Fibroblast of villous mesenchyme (primary cell): ENCODE measurements around the gene ZNF571. TPM values are rescaled to one million over a fixed set of nuclear protein-coding genes. Genes with fewer than 3 reads are reported as not detected.

ENCODE experiments used
- DNase-seq: peaks from one replicate; pipeline ENCODE4 v3.0.0-alpha.2; 2010; ENCODE audit warnings: low read depth
- H3K4me3 ChIP-seq: 2 replicates; pipeline ENCODE4 v1.5.1; 2011; ENCODE audit warnings: low read depth, mild to moderate bottlenecking, low read length
- total RNA-seq: library from RNA; depleted of rRNA; stranded (reverse); fragments of >200 nt; gene quantifications from 2 replicates; pipeline ENCODE4 v1.2.3, GENCODE V29; 2012
- TF ChIP-seq, protein P1 (sequence below): IDR thresholded peaks from 2 replicates; pipeline ENCODE4 v1.5.1; 2012; ENCODE audit warnings: low read depth, mild to moderate bottlenecking, low read length; ENCODE audit not compliant: insufficient read depth

The ZNF571 gene
- total RNA-seq, result 1.6 and 2.6 TPM in 2 replicates

DNA sequence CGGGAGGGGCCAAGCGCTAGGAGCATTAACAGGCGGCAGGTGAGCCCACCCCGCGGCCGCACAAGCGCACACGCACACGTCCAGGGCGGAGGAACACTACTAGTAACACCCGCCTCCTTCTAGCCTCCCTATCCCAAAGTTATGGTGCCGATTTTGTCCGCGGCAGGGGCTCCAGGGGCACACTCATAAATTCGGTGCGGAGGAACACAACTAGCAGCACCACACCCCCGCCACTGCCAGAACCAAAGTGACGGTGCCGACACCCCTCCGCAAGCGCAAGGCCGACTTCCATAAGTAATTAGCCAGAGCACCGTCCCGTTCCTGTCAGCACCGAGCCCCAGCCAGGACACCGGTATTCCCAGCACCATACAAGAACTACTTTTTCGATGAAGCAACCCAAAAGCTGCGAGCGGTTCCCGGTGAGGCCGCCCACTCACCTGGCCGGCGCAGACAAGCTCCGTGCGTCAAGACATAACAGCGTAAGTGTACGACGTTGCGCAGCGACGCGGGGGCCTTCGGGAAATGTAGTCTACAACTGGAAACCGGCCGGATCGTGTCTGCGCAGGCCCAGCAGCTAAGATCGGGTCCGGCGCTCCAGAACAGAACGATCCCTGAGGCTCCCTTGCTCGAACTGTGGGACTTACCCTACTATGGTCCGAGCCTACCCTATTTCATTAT lies at the start of gene ZNF571, which contains the start of gene ZNF540:
TSS of gene ZNF571 (minus strand) at position 489 of the 678 bp plus-strand sequence. CDS start 8,116 bp downstream, outside the sequence.
TSS of gene ZNF540 (plus strand) at position 573 of the 678 bp plus-strand sequence. CDS start 3,572 bp downstream, outside the sequence.
- peak within 1 kb of the TSS; percentile 94 for H3K4me3 ChIP-seq
- DNase-seq, result peak; percentile 92
- TF ChIP-seq, protein P1, sequence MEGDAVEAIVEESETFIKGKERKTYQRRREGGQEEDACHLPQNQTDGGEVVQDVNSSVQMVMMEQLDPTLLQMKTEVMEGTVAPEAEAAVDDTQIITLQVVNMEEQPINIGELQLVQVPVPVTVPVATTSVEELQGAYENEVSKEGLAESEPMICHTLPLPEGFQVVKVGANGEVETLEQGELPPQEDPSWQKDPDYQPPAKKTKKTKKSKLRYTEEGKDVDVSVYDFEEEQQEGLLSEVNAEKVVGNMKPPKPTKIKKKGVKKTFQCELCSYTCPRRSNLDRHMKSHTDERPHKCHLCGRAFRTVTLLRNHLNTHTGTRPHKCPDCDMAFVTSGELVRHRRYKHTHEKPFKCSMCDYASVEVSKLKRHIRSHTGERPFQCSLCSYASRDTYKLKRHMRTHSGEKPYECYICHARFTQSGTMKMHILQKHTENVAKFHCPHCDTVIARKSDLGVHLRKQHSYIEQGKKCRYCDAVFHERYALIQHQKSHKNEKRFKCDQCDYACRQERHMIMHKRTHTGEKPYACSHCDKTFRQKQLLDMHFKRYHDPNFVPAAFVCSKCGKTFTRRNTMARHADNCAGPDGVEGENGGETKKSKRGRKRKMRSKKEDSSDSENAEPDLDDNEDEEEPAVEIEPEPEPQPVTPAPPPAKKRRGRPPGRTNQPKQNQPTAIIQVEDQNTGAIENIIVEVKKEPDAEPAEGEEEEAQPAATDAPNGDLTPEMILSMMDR, result no peak

DNA sequence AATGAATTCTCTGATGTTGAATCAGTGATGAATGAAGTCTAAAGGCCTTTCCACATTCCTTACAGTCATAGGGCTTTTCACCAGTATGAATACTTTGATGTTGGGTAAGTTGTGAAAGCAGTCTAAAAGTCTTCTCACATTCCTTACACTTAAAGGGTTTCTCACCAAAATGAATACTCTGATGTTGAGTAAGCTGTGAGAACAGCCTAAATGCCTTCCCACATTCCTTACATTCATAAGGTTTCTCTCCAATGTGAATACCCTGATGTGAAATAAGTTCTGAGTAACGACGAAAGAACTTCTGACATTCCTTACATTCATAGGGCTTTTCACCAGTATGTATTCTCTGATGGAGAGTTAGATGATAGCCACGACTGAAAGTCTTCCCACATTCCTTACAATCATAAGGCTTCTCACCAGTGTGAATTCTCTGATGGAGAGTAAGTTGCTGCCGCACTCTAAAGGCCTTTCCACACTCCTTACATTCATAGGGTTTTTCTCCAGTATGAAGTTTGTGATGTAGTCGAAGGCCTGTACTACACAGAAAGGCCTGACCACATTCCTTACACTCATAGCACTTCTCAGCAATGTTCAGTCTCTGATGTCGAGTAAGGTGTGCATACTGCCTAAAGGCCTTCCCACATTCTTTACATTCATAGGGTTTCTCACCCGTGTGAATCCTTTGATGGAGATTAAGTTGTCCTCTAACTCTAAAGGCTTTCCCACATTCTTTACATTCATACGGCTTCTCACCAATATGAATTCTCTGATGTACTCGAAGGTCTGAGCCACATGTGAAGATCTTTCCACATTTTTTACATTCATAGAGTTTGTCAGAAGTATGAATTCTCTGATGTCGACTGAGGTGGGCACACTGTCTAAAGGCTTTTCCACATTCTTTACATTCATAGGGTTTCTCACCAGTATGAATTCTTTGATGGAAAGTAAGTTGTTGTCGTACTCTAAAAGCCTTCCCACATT lies 40.8 kb upstream of the ZNF571 start:
- TF ChIP-seq, protein P1, result no peak
- no peak overlapping the region for H3K4me3 ChIP-seq

DNA sequence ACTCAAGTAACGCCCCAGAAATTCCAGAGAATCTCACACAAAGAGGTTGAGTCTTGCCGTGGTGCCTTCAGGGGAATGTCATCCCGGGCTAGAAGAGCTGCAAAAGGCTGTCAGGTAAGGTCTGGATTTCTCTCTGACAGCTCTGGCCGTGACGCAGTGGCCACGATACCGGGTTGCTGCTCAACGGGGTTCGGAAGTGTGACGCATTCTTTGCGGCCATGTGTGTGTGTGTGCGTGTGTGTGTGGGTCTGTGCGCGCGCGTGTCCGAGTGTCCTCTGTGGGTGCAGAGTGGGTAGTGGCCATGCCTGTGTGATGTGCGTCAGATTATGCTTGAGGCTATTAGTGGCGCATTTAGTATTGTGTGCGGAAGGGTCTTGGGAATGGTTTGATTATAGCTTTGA lies 390 bp upstream of the ZNF571 start:
- DNase-seq, result no peak
- peak overlapping the region; percentile 94 for H3K4me3 ChIP-seq
- TF ChIP-seq, protein P1, result no peak

More for the DNA sequence above, 40.8 kb upstream of the ZNF571 start:
- DNase-seq, result no peak

DNA sequence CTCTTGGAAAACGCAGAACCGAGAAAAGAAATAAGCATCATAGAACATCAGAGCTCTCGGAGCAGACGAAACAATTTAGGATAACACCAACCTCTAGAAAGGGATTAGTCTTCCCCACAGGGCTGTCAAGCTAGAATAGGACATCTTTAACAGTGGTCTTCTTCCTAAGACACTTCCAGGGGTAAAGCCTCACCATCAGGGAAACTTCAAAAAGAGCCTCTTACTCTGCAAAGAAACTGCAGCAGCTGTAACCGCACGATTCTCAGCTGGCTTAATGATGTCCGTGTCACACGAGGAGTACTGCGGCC lies 642 bp downstream of the ZNF571 start:
- no peak for DNase-seq
- TF ChIP-seq, protein P1, result no peak
- peak overlapping the region; percentile 94 for H3K4me3 ChIP-seq

DNA sequence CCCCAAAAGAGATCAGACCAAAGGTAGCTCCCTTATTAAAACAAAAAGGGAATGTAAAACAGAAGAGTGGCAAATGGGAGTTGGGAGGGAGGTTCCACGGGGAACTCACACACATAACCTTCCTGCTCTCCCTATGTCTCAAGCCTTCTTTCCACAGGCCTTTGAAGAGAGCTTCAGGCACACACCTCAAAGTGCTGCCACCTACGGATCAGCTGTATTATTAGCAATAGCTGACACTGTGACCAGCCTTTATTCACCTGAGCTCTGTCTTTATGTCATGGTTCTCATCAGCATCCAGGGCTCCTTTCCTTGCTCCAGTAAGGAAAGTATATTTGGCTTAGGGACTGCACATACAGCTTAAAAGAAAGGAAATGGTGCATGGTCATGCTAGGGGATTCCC lies 11.3 kb downstream of the ZNF571 start:
- TF ChIP-seq, protein P1, result no peak
- DNase-seq, result no peak
- H3K4me3 ChIP-seq, result no peak overlapping the region

DNA sequence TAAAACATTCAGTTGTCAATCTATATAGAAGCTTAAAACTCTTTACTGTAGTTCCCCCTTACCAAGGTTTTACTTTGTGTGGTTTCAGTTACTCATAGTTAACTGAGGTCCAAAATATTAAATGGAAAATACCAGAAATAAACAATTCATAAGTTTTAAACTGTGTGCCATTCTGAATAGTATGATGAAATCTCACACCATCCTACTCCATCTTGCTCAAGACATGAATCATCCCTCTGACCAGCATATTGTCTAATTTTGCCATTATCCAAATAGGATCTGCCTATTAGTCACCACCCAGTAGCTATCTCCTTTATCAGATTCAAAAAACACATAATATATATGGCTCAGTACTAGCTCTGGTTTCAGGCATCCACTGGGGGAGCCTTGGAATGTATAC lies 22.4 kb downstream of the ZNF571 start:
- peak; percentile 30 for DNase-seq
- TF ChIP-seq, protein P1, result no peak
- no peak overlapping the region for H3K4me3 ChIP-seq
